H1 (cell line): Measurements from ENCODE around the gene TOP2B. TPM values are rescaled to one million over a fixed set of nuclear protein-coding genes. Genes with fewer than 3 reads are reported as not detected.

Source experiments
- CTCF ChIA-PET: fragments of 300-600 bp; sonication (Branson Sonifier 250); formaldehyde crosslinking; loops from one replicate; lab custom pipeline; 2021; ENCODE audit not compliant: partially characterized antibody; lab: Charles Lee
- POLR2A ChIA-PET: fragments of 300-600 bp; sonication (Branson Sonifier 250); formaldehyde crosslinking; loops from one replicate; lab custom pipeline; 2021; ENCODE audit warnings: inconsistent platforms; ENCODE audit not compliant: partially characterized antibody; lab: Charles Lee
- DNase-seq, 2 experiments: peaks; one replicate each; pipeline versions ENCODE4 v3.0.0 to v3.0.0-alpha.2; 2010 to 2022; ENCODE audit warnings: low spot score in 2 of 2, low read depth in 1 of 2, mixed read lengths in 1 of 2
- FAIRE-seq: peaks from 2 replicates; lab custom pipeline; 2011; peaks lifted over from hg19 to GRCh38; lab: Jason Lieb, UNC
- H2AFZ ChIP-seq: 2 replicates; pipeline ENCODE4 v1.8.1; 2012; ENCODE audit warnings: low read length, inconsistent platforms
- H2AK5ac ChIP-seq: 2 replicates; pipeline ENCODE4 v1.6.1; 2013; ENCODE audit warnings: low read depth, low read length
- H2BK120ac ChIP-seq: replicated peaks from 2 replicates; pipeline ENCODE3; 2013; ENCODE audit warnings: low read depth, low read length, inconsistent platforms
- H2BK12ac ChIP-seq: 2 replicates; pipeline ENCODE4 v1.6.1; 2013; ENCODE audit warnings: low read depth, low read length
- H2BK15ac ChIP-seq: 2 replicates; pipeline ENCODE4 v1.6.1; 2013; ENCODE audit warnings: low read length
- H2BK20ac ChIP-seq: 2 replicates; pipeline ENCODE4 v1.6.1; 2013; ENCODE audit warnings: low read length
- H2BK5ac ChIP-seq: 2 replicates; pipeline ENCODE4 v1.6.1; 2013; ENCODE audit warnings: low read depth, low read length
- H3K14ac ChIP-seq: 2 replicates; pipeline ENCODE4 v1.6.1; 2013; ENCODE audit warnings: inconsistent platforms; ENCODE audit not compliant: insufficient read length
- H3K18ac ChIP-seq: 2 replicates; pipeline ENCODE4 v1.6.1; 2013; ENCODE audit warnings: low read length; ENCODE audit errors: extremely low read depth
- H3K23ac ChIP-seq: 2 replicates; pipeline ENCODE4 v1.6.1; 2013; ENCODE audit warnings: inconsistent platforms; ENCODE audit not compliant: insufficient read length
- H3K23me2 ChIP-seq: 2 replicates; pipeline ENCODE4 v1.6.1; 2013; ENCODE audit warnings: low read depth, low read length
- H3K27ac ChIP-seq: 2 replicates; pipeline ENCODE4 v1.6.1; 2011; ENCODE audit warnings: low read depth, low read length, inconsistent platforms
- H3K27me3 ChIP-seq, 4 experiments: replicated peaks in 1 of 4; 1 replicate in 1 of 4; 2 replicates in 3 of 4; pipeline versions ENCODE4 v1.6.1 to v1.8.1; 2011 to 2013; ENCODE audit warnings: low read length in 3 of 4, mild to moderate bottlenecking in 3 of 4, inconsistent platforms in 2 of 4, mixed read lengths in 2 of 4, moderate library complexity in 1 of 4; ENCODE audit not compliant: control insufficient read depth in 3 of 4, insufficient read depth in 3 of 4; ENCODE audit errors: extremely low read depth in 1 of 4
- H3K36me3 ChIP-seq, 4 experiments: 2 replicates each; pipeline versions ENCODE4 v1.6.1 to v1.8.1; 2011 to 2013; ENCODE audit warnings: mild to moderate bottlenecking in 4 of 4, low read length in 3 of 4, moderate library complexity in 2 of 4, control low read depth in 1 of 4, inconsistent platforms in 1 of 4; ENCODE audit not compliant: insufficient read depth in 4 of 4, control insufficient read depth in 2 of 4
- H3K4ac ChIP-seq: replicated peaks from 2 replicates; pipeline ENCODE3; 2013; ENCODE audit warnings: low read length, low read depth, mixed read lengths, inconsistent platforms; ENCODE audit not compliant: insufficient read length
- H3K4me1 ChIP-seq, 4 experiments: replicated peaks in 1 of 4; 1 replicate in 1 of 4; 2 replicates in 3 of 4; pipeline versions ENCODE4 v1.6.1 to v1.8.1; 2011 to 2013; ENCODE audit warnings: low read length in 3 of 4, inconsistent platforms in 2 of 4, mixed read lengths in 1 of 4; ENCODE audit not compliant: insufficient read depth in 4 of 4, control insufficient read depth in 3 of 4
- H3K4me2 ChIP-seq, 2 experiments: 2 replicates each; pipeline versions ENCODE4 v1.6.1 to v1.8.1; 2011 to 2013; ENCODE audit warnings: low read depth in 2 of 2, low read length in 2 of 2, control low read depth in 1 of 2, inconsistent platforms in 1 of 2, mild to moderate bottlenecking in 1 of 2; ENCODE audit not compliant: insufficient read depth in 1 of 2
- H3K4me3 ChIP-seq, 4 experiments: fragments of 200-600, 300-600 bp in 1 of 4; sonication (generic), shearing (Covaris generic), sonication (Bioruptor Twin) in 1 of 4; 2 replicates each; pipeline versions ENCODE4 v1.5.1 to v1.8.1; 2011 to 2016; ENCODE audit warnings: low read length in 4 of 4, low read depth in 3 of 4, control low read depth in 2 of 4, inconsistent platforms in 2 of 4, mild to moderate bottlenecking in 2 of 4, mixed read lengths in 1 of 4, moderate library complexity in 1 of 4; ENCODE audit not compliant: insufficient read depth in 2 of 4; ENCODE audit errors: extremely low read depth in 1 of 4
- H3K56ac ChIP-seq: replicated peaks from 2 replicates; pipeline ENCODE3; 2013; ENCODE audit warnings: low read depth, mild to moderate bottlenecking, mixed read lengths, low read length, inconsistent platforms; ENCODE audit not compliant: insufficient read length
- H3K79me1 ChIP-seq: 2 replicates; pipeline ENCODE4 v1.6.1; 2013; ENCODE audit warnings: low read depth, low read length, control low read depth
- H3K79me2 ChIP-seq, 2 experiments: 2 replicates each; pipeline versions ENCODE4 v1.6.1 to v1.8.1; 2012 to 2013; ENCODE audit warnings: low read length in 2 of 2, mild to moderate bottlenecking in 2 of 2, inconsistent platforms in 1 of 2; ENCODE audit not compliant: insufficient read depth in 2 of 2, control insufficient read depth in 1 of 2
- H3K9ac ChIP-seq, 4 experiments: replicated peaks in 1 of 4; 1 replicate in 1 of 4; 2 replicates in 3 of 4; pipeline versions ENCODE4 v1.6.1 to v1.8.1; 2011 to 2013; ENCODE audit warnings: low read depth in 3 of 4, low read length in 3 of 4, control low read depth in 2 of 4, mild to moderate bottlenecking in 2 of 4, moderate library complexity in 2 of 4, inconsistent platforms in 1 of 4; ENCODE audit errors: extremely low read depth in 1 of 4
- H3K9me3 ChIP-seq, 2 experiments: 2 replicates each; pipeline versions ENCODE4 v1.6.1 to v1.8.1; 2012 to 2013; ENCODE audit warnings: mild to moderate bottlenecking in 2 of 2, moderate library complexity in 2 of 2, control low read depth in 1 of 2, inconsistent platforms in 1 of 2, low read depth in 1 of 2, low read length in 1 of 2, mixed read lengths in 1 of 2; ENCODE audit not compliant: insufficient read depth in 2 of 2
- H4K20me1 ChIP-seq, 2 experiments: replicated peaks in 1 of 2; 2 replicates each; pipeline versions ENCODE3 to v1.8.1; 2011 to 2013; ENCODE audit warnings: inconsistent platforms in 2 of 2, low read length in 2 of 2, mild to moderate bottlenecking in 1 of 2; ENCODE audit not compliant: insufficient read depth in 2 of 2, control insufficient read depth in 1 of 2
- H4K5ac ChIP-seq: 2 replicates; pipeline ENCODE4 v1.6.1; 2013; ENCODE audit warnings: low read length, low read depth, mixed read lengths, inconsistent platforms; ENCODE audit not compliant: insufficient read length
- H4K8ac ChIP-seq: 2 replicates; pipeline ENCODE4 v1.8.0; 2013; ENCODE audit warnings: mild to moderate bottlenecking, moderate library complexity, low read length, inconsistent platforms; ENCODE audit not compliant: insufficient read depth; ENCODE audit errors: extremely low read depth
- H4K91ac ChIP-seq: replicated peaks from 2 replicates; pipeline ENCODE3; 2013; ENCODE audit warnings: low read length, mixed read lengths, inconsistent platforms; ENCODE audit not compliant: insufficient read length
- ATF2 ChIP-seq: IDR thresholded peaks from 2 replicates; pipeline ENCODE4 v1.6.1; 2012; ENCODE audit warnings: low read length, inconsistent platforms
- BACH1 ChIP-seq: IDR thresholded peaks from 2 replicates; pipeline ENCODE4 v1.6.1; 2012; ENCODE audit warnings: low read length, improper control_type of control experiment
- CHD2 ChIP-seq: IDR thresholded peaks from 2 replicates; pipeline ENCODE4 v1.6.1; 2012; ENCODE audit warnings: low read length, improper control_type of control experiment
- E2F6 ChIP-seq: IDR thresholded peaks from 2 replicates; pipeline ENCODE4 v1.6.1; 2012; ENCODE audit warnings: inconsistent platforms
- EZH2 ChIP-seq: fragments of 200-600 bp; sonication (generic); IDR thresholded peaks from 2 replicates; pipeline ENCODE4 v1.7.1; 2012; ENCODE audit warnings: low read depth, mild to moderate bottlenecking, moderate library complexity, low read length, inconsistent platforms; ENCODE audit not compliant: severe bottlenecking
- KDM4A ChIP-seq: IDR thresholded peaks from one replicate; pipeline ENCODE4 v1.7.1; 2012; ENCODE audit warnings: low read depth, mild to moderate bottlenecking, moderate library complexity, low read length, inconsistent platforms; ENCODE audit not compliant: severe bottlenecking
- POLR2AphosphoS5 ChIP-seq: IDR thresholded peaks from 2 replicates; pipeline ENCODE4 v1.6.1; 2011; ENCODE audit warnings: low read depth, low read length
- POU5F1 ChIP-seq: IDR thresholded peaks from 2 replicates; pipeline ENCODE4 v1.6.1; 2011; ENCODE audit warnings: low read depth, mild to moderate bottlenecking, low read length, moderate library complexity
- RFX5 ChIP-seq: IDR thresholded peaks from 2 replicates; pipeline ENCODE4 v1.6.1; 2011; ENCODE audit warnings: low read depth, low read length, improper control_type of control experiment, borderline replicate concordance
- SP1 ChIP-seq: IDR thresholded peaks from 2 replicates; pipeline ENCODE4 v1.6.1; 2011; ENCODE audit warnings: low read depth, low read length
- SP4 ChIP-seq: IDR thresholded peaks from 2 replicates; pipeline ENCODE4 v1.6.1; 2012; ENCODE audit warnings: low read length, inconsistent platforms
- TAF7 ChIP-seq: optimal IDR thresholded peaks from 2 replicates; pipeline ENCODE3; 2011; ENCODE audit warnings: low read depth, mild to moderate bottlenecking, inconsistent platforms, low read length, moderate library complexity, borderline replicate concordance
- ZNF274 ChIP-seq: IDR thresholded peaks from 2 replicates; pipeline ENCODE4 v1.7.0; 2012; ENCODE audit warnings: low read length, borderline replicate concordance; ENCODE audit errors: extremely low read depth
- WGBS, 2 experiments: shearing (Covaris generic) in 1 of 2; methylation state at CpG; one replicate each; pipeline versions ENCODE4 v1.1.6 to v1.1.7; 2013 to 2015; ENCODE audit warnings: low lambda C conversion rate in 2 of 2, mixed read lengths in 2 of 2, inconsistent platforms in 1 of 2, low coverage in 1 of 2, missing lambda C conversion rate in 1 of 2; ENCODE audit not compliant: insufficient replicate concordance in 2 of 2, insufficient coverage in 1 of 2, insufficient read length in 1 of 2; ENCODE audit errors: extremely low coverage in 1 of 2, missing lambda C conversion rate in 1 of 2; 5-methylcytosine and 5-hydroxymethylcytosine counted together
- polyA plus RNA-seq, 7 experiments: library from polyadenylated mRNA; depleted of rRNA in 3 of 7; stranded (reverse) in 5 of 7; unstranded in 2 of 7; fragments of >200 nt in 5 of 7; fragments of 200-250 nt in 2 of 7; gene quantifications; 1 replicate in 5 of 7; 2 replicates in 1 of 7; 4 replicates in 1 of 7; pipeline versions ENCODE4 v1.2.1 to v1.2.3, GENCODE V29; 2011 to 2013; ENCODE audit warnings: missing spikeins in 2 of 7, mixed read lengths in 2 of 7
- total RNA-seq: library from RNA; stranded (reverse); fragmentation: NEBNext Ultra II Directional; extraction: Animal tissue kit (Norgen Biotek cat#: 25700); gene quantifications from 2 replicates; pipeline ENCODE4 v1.2.1, GENCODE V29; 2021

The TOP2B gene
- total and polyA plus RNA-seq, 2 of the 8 experiments (the other 6 are each of a cell fraction or from before 2014, with no cell fraction given), result 34.9 to 206 TPM

- Histone ChIP-seq H3K23ac (no peak overlapping the region), H4K91ac (no peak overlapping the region)
- TF ChIP-seq BACH1, result no peak
- TF ChIP-seq ATF2, result no peak
- TF ChIP-seq SP4, result no peak
- no peak for TF ChIP-seq CHD2
- TF ChIP-seq ZNF274, result no peak
- TF ChIP-seq SP1, result no peak
- no peak for TF ChIP-seq EZH2
- TF ChIP-seq TAF7, result no peak
- no peak for TF ChIP-seq RFX5
- no peak for TF ChIP-seq POLR2AphosphoS5
- TF ChIP-seq KDM4A, result no peak
- no peak for TF ChIP-seq POU5F1
- TF ChIP-seq E2F6, result no peak
Measured at GRCh38 chr3:25576146-25576545, 88.6 kb downstream of the TOP2B start.

More at GRCh38 chr3:25576146-25576545, 88.6 kb downstream of the TOP2B start:
- H3K36me3 ChIP-seq, result no peaks in the 10 kb centered on the region
- no peak overlapping the region for H3K4me2 ChIP-seq
- H3K23me2 ChIP-seq, result no peaks in the 10 kb centered on the region; the same call in 1 of the 2 replicates
- WGBS, 2 experiments, result 97% methylated on average over 3 of the region's 4 CpGs; no CpG with 5 or more reads in 1 of the 2 experiments
- H2AFZ ChIP-seq, result no peak overlapping the region
- no peak overlapping the region for H2BK15ac ChIP-seq
- no peaks in the 10 kb centered on the region for H3K27me3 ChIP-seq
- no peak overlapping the region for H4K5ac ChIP-seq
- POLR2A ChIA-PET, result no interaction called here
- no peak overlapping the region for H2BK120ac ChIP-seq
- H3K14ac ChIP-seq, result no peak overlapping the region
- no peak overlapping the region for H3K18ac ChIP-seq
- H3K4me1 ChIP-seq, result no peaks in the 10 kb centered on the region; a peak in 1 of 7 replicates
- no peak overlapping the region for H2BK20ac ChIP-seq
- FAIRE-seq (no peak), DNase-seq (no peak)
- no peak overlapping the region for H3K4me3 ChIP-seq
- no peak overlapping the region for H3K4ac ChIP-seq
- H3K56ac ChIP-seq, result no peak overlapping the region
- H2AK5ac ChIP-seq, result no peak overlapping the region
- CTCF ChIA-PET, result interaction anchor here (0.6 to 12.1 kb wide), 10 partner anchors 10 to 661 kb away, joined by 3 to 138 read pairs (median 4); no protein-coding TSS in a partner anchor
- H3K9ac ChIP-seq, result no peak overlapping the region
- no peaks in the 10 kb centered on the region for H3K79me2 ChIP-seq
- H2BK12ac ChIP-seq, result no peak overlapping the region
- no peaks in the 10 kb centered on the region for H4K20me1 ChIP-seq
- no peaks in the 10 kb centered on the region for H3K9me3 ChIP-seq
- no peak overlapping the region for H3K27ac ChIP-seq
- H3K79me1 ChIP-seq, result no peaks in the 10 kb centered on the region
- H4K8ac ChIP-seq, result no peak overlapping the region
- H2BK5ac ChIP-seq, result no peak overlapping the region
